HTERT RPE-1 (cell line): ENCODE data around the gene MEF2C.

Experiments used
- in situ Hi-C: fragments of 300-500 bp; cut with MboI; formaldehyde crosslinking; loops from 4 replicates; pipeline ENCODE4 v1.14.3; 2020; ENCODE audit warnings: low sequenced_read_pairs

Gene MEF2C

DNA sequence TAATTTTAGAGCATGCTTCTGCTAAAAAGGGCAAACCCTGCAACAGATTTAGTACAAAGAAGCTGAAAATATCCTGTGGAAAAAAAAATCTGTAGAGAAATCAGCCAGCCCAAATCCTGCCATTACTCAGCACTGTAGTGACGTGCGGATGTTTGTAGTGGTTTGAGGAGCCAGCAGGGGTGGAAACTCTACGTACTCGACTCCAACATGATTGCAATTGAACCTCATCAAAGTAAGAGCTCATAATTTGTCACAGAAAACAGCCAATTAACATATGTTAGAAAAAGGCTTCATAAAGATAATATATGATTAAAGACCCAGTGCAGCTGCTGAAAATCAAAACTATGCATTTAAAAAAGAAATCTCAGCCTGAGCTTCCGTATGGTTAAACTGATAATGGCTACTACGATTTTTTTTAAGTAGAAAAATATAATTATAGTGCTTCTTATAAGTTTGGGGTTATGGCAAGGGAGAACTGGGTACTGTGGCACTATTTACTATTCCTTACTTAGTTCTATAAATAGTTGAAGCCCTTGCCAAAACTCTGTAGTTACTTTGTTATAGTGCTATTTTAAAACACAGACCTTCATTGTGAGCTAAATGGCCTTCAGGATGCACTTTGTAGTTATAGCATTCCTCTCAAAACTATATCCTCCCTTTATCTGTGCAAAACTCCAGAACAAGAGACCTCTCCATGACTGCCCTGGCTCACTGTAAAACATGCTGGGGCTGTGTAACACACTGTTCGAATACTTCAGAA lies 49.4 kb downstream of the MEF2C start:
- in situ Hi-C loops = no loop called here

DNA sequence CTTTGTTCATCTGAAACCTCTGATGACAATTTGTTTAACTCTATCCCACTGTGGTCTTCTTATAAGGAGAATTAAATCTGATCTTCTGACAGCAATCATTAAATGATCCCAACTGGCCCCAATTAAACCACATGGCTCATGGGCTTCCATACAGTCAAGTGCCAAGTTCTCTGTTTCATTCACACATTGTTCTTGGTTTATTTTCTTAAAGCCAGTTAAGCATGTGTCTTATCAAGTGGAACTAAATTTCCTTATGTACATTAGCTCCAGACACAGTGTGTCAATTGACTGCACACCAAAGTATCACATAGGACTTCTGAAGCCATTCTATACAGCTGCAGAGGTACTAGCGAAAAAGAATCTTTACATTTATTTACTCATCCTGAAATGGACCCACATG lies 51.2 kb downstream of the MEF2C start:
- in situ Hi-C loops = no loop called here

DNA sequence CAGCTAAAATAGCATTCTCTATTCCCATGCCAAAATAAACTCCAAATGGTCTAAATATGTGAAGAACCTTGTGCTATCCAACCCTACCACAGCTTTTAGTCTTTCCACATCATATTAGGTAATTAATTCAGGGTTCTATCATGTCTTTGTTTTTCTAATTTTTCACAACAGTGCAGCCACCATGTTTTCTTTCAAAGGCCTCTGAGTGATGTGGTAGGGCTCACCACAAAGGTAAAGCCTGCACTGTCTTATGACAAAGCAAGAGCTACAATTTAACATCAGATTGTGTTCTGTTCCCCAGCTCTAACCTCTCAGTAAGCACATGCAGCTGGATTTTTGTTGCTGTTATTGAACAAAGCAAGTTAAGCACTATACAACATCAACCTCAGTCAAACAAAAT lies 52.4 kb downstream of the MEF2C start:
- in situ Hi-C loops = no loop called here

DNA sequence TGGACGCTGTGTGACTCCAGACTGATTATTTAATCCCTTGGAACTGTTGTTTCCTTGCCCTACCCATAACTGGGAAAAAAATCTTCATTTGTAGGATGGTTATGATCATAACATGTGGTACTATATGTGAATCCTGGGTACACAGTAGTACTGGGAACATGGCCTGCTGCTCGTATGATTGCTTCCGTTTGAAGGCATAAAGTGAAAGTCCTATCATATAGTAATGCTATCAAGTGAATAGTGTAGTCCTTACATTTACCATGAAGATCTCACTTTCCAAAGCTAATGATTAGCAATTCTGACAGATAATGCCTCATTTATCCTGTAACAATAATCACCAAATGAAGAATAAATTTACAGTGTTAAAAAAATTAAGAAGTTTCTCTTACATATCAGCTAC lies 53.2 kb downstream of the MEF2C start:
- in situ Hi-C loops = no loop called here

DNA sequence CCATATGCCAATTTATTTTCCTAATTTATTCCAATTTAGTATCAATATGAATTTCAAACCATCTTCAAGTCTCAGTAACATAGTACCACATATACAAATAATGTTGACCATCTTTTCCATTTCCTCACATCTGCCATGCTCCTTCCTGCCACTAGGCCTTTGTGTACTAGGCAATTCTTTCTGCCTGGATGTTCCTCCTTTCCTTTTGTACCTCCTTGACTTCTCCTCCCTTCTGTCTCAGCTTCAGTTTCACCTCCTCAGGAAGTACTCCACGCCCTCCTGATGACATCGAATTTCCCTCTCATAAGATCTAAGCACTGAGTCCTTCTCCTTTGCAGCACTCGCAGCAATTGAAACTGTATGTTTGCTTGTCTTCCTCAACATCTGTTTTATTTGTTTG lies 53.9 kb downstream of the MEF2C start:
- in situ Hi-C loops = no loop called here

- in situ Hi-C loops = no loop called here
These were observed 55.0 kb downstream of the MEF2C start for GRCh38 chr5:88827997-88828396.

- in situ Hi-C loops = no loop called here
These were observed 56.1 kb downstream of the MEF2C start for GRCh38 chr5:88826646-88827585.

DNA sequence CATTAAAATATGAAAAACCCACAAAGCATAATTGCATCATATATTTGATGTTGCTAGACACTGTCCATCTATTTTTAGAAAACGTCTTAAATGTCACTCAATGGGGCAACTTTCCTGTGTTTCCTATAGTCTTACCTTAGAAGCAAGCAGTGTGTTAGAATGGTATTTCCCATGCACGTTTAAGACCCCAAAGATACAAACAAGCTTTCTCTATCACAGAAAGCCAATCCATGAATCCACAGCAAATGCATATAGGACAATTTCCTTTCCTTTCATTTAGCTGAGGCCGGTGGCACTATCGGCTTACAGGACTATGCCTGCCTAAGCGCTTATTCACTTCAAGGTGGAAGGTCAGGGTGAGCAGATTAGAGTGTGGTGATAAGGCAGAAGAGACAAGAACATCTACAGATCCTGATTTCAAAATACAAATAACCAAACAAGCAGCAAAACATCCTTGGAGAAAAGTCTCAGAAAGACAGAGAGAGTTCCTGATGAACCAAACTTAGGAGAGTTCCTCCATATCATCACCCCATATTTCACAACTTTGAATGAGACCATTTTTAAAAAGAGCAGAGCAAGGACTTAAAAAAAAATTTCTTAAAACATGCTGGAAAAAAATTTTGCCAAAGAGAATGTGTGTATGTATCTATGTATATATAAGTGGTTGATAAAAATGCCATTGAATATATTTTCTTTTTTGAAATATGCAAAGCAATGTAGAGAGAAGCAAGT lies 57.2 kb downstream of the MEF2C start:
- in situ Hi-C loops = no loop called here

DNA sequence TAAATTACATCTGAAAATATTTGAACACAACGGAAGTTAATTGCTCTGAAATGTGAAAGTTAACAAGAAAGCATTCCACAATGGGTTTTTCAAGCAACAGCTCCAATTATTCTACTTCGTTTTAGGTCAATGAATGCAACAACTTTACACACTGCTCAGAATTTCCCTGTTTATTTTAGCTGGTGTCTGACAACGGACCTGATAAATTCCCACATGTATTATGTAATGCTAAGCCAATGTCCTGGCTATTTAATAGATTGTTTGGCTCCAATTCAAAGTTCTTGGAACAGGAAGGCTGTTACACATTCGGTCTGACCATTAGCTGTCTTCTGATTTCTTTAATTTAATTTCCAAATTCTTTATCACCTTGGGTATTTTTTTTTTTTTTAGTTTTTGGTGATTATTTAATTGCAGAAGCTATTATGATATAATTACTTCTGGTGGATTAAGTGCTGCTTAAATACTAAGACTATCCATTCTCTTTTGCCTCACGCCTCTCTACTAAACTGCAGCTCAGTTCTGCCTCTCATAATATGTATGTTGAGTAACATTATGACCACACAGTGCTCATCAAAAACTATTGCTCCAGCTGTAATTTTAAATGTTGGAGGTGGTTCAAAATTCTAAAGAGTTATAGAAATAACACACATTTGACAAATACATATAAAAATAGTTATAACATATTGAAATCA lies 57.9 kb downstream of the MEF2C start:
- in situ Hi-C loops = no loop called here

GRCh38 chr5:88824141-88824540 lies 58.8 kb downstream of the MEF2C start:
- in situ Hi-C loops = no loop called here

DNA sequence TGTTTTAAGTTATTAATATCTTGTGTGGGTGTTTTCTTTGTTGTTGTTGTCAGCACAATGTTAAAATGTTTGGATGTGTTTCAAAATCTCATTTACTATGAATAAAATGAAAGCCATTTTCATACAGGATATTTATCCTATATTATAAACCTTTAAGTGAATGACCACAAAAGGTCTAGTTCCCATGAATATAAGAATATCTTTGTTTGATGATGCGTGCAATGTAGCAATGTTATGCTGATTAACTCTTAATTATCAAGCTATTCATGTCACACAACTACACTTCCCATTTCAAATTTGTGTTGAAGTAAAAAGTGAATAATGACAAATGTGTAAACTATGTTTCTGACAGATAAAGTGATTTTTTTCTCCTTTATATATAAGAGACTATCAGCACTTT lies 59.8 kb downstream of the MEF2C start:
- in situ Hi-C loops = no loop called here

- in situ Hi-C loops = no loop called here
These were observed 61.8 kb downstream of the MEF2C start for GRCh38 chr5:88821161-88821560.

GRCh38 chr5:88820581-88820980 lies 62.4 kb downstream of the MEF2C start:
- in situ Hi-C loops = no loop called here

GRCh38 chr5:88819301-88819999 lies 63.5 kb downstream of the MEF2C start:
- in situ Hi-C loops = no loop called here

DNA sequence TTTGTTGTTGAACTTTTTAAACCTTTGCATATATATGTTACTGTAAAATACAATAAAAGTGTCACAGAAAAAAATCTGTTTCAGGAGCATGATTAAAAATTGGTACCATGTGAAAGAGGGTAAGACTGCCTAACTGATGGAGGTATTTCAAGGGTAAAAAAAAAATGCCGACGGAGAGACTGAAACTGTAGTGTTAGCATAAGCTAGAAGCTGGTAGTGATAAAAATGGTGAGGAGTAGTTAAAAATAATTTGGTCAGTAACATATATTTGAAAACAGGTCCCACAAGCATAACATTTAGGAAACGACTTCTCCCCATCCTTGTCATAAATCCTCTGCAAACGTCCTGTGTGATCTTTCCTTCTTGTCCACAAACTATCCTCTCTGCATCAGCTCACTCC lies 64.7 kb downstream of the MEF2C start:
- in situ Hi-C loops = no loop called here

GRCh38 chr5:88816195-88816594 lies 66.8 kb downstream of the MEF2C start:
- in situ Hi-C loops = no loop called here

DNA sequence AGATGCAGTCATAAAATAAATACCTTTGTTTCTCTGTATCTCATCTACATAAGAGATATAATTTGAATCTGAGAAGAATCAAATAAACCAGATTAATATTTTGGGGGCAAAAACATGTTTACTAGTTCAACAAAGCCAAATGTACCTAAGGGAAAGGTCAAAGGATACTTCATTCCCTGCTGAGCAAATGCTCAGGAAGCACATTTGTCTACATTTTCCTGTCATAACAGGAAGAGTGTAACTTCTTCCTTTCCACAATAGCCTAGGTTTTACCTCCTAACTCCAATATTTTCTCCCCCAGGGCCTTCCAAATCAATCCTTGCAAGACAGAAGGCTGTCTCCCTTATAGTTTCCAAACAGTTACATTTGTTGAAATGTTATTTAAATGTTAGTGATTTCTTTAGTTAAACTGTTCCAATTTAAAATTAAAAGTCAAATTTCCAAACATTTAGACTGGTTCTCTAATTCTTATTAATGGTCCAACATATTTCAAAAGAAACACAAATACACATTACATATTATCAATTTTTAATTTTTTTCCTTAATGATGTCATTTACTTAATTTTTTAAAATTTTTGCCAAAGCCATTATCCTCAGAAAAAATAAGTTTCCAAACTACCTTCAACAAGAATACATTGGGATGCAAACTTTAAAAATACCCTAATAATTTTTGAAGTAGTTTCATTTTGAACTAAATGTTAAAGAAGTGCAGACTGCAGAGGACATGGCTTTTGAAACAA lies 67.8 kb downstream of the MEF2C start:
- in situ Hi-C loops = no loop called here

DNA sequence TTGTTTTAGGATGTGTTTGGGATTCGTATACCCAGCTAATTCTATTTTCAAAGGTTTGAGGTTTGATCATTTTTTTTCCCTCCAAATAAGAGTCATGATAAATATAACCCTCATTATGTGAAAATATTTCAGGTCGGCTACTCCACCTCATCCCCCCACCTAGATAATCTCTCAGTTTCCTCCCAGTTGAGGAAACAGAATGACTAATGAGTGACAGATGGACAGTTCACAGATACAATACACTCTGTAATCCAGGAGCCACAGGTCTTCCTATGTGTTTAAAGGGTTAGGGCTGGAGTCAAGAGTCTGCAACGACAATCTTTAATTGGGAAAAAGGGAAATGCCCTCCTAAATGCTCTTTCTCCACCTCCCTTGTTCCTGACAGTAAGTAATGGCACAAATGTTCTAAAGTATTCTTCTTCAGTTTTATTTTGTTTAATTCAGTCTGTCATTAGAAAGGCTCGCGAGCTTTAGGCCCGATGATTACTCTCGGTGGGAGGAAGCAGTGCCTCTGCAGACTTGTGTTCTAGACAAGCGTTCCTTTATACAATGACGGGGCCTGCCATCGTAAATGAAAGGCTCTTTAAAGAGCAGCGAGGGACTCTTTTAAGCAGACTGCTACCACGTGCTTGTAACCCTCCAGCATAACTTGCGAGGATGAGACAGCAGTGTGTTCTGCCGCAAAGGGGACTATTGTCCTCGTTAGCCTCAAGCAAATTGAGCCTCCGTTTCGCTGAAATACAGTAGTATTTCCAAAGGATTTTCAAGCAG lies 69.0 kb downstream of the MEF2C start:
- in situ Hi-C loops = no loop called here

- in situ Hi-C loops = no loop called here
These were observed 69.7 kb downstream of the MEF2C start for GRCh38 chr5:88813244-88813643.
